ENCODE measurements around the gene ROBO1.
"Not testable (repeated sequence)": the region's sequence is repeated elsewhere in the genome, so short reads cannot be mapped to it uniquely, and the experiment has no call there.

The ROBO1 gene

DNA sequence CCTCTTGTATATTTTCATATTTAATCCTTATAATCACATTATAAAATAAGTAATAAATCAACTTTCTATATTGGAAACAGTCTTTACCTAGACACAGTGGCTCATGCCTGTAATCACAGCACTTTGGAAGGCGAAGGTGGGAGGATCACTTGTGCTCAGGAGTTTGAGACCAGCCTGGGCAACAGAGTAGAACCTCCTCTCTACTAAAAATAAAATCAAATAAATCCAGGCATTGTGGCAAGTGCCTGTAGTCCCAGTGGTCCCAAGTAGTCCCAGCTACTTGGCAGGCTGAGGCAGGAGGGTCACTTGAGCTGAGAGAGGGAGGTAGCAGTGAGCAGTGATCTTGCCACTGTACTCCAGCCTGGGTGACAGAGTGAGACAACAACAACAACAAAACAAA is 975.1 kb downstream of the ROBO1 start:
- DNase-seq (ENCODE audit: low spot score) = no peak

DNA sequence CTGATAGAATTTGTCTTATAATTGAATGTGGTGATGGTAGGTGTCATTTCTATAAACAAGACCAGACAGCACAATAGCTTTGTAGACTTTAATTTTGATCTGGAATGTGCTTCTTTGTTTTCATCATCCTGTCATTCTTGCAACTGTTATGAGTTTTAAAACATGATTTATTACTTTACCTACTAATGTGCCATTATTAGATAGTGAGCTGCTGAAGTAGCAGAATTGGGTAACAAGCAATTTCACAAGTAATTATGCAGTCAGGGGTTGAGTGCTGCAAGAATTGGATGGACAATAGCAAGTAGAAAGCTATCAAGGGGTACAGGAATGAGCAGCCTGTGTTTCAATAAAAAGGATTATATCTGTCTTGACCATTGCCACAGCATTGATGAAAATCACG is 975.6 kb downstream of the ROBO1 start:
- no peak for DNase-seq (ENCODE audit: low spot score)

- DNase-seq (ENCODE audit: low spot score) = no peak
These were observed 976.0 kb downstream of the ROBO1 start for GRCh38 chr3:78791753-78792152.

DNA sequence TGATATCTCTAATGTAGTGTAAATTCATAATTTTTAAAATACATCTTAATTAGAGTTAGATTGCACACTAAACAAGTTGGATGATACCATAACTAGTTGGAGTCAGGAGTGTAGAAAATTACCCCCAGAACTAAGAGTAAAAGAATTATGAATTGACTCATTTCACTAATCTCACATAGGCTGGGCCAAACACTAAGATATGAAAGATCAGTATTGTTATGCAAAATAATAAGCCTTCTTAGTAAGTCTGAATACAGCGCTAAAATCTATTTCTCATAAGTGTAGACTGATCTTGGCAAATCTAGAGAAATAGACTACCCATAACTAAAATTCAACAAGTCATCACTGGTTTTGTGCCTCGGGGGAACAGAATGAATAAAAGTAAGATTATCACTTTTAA is 979.0 kb downstream of the ROBO1 start:
- no peak for DNase-seq (ENCODE audit: low spot score)

DNA sequence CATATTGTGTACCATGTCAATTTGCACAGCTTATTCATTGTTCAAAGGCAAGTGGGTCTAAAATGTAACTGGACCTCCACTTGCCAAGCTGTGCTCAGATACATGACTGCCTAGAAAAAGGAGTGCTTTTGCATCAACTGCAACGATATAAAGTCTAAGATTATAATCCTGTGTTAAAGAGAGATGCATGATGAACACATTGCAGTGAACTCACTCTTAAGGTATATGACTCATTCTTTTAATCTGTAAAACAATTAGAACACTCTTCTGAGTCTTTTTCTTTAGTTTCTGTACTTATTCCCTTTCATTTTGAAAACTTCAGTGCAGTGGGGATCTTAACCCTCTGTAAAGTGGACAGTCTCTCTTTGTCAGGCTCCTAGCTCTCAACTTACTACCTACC is 982.8 kb downstream of the ROBO1 start:
- no peak for DNase-seq (ENCODE audit: low spot score)

DNA sequence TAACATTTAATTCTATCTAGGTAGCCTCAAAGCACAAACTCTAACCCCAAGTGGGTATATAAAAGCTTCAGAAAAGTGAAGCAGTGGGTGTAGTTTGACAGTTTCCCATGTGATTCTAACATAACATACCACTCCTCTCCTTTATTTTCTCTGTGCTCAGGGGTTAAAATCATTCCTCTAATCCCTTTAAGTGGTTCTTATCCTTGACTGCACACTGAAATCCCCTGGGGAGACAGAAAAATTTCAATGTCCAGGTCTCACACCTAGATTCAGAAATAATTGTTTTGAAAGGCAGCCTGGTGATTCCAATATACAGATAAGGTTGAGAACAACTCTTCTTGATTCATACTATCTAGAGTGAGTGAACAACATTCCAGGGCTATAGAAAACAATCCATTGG is 986.4 kb downstream of the ROBO1 start:
- DNase-seq (ENCODE audit: low spot score) = no peak

DNA sequence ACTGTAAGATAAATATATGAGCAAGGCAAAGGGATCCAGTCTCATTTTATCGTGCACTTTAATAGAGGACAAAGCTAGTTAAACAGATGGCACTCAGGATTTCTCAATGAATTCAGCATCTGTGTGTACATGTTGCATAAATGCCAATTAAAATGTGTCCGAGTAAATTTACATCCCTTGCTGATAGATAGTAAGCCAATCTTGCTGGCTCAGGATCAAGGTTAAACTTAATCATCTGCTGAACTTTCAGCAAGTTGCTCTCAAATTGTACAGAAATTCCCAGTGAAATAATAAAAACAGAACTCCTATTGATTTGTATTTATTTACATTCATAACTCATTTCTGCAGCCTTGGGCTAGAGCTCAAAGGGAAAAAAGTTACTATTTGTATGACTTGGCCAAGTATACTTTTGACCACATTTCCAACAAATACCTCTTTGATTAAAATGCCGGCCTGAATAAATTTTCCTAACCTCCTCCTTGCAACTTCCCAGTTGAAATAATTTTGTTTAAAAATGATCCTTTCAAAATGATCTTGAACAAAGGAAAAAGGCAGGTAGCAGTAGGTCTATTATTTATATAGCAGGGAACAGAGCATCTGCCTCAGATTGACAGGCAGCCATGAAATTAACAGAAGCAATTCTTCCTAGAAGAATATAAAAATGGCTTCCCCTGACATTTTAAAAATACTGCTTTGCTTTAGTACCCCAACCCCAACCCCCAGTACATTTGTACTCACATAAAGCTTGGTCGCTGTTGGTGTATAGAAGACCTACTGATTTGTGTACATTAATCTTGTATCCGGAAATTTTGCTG is 1001.9 kb downstream of the ROBO1 start:
- no peak for DNase-seq (ENCODE audit: low spot score)

GRCh38 chr3:78764634-78765033 is 1003.2 kb downstream of the ROBO1 start:
- DNase-seq (ENCODE audit: low spot score) = no peak

DNA sequence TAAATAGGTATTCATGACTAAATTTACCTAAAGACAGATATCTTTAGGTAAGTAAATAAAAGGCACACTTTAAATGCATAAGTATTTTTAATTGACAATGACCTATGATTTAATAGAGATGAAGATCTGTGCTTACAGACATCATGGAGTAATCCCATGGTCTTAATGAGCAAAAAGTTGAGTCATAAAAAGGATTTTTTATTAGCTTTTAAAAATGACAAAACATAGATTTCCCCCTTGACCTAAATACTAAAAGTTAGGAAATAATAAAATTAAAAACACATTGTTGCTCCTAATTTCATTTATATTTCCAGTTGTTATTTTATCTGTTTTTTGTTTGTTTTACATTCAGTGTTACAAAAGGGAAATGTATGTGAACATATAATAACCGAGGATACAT is 1005.7 kb downstream of the ROBO1 start:
- no peak for DNase-seq (ENCODE audit: low spot score)

- no peak for DNase-seq (ENCODE audit: low spot score)
These were observed 1006.7 kb downstream of the ROBO1 start for GRCh38 chr3:78761126-78761525.

GRCh38 chr3:78757731-78758130 is 1010.1 kb downstream of the ROBO1 start:
- no peak for DNase-seq (ENCODE audit: low spot score)

DNA sequence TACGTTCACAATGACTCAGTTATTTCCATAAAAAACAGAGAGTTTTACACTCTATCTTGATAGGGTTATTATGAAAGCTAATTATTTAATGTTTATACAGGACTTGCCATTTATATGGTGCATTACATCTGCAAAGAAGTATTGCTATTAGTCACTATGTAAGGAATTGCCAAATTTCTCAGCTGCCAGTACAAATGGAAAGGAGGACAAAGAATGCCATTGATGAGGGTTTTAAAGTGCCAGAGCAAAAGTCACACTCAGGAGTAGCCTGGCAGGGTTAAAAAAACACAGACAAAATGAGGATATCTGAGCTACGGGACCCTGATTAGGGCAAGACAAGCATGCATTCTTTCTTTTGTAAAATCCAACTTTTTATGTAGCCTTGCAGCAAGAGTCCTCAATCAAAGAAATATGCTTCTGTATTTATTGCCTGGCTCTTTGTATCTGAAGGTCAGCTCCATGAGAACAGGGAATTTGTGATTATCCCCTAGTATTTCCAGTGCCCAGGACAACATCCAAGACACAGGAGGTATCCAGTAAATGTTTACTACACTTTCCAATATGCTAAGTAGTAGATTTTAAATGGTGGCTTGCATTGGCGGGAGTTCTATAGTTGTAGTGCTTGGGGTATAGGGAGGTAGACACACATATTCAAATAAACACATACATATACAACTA is 1013.6 kb downstream of the ROBO1 start:
- no peak for DNase-seq (ENCODE audit: low spot score)

DNA sequence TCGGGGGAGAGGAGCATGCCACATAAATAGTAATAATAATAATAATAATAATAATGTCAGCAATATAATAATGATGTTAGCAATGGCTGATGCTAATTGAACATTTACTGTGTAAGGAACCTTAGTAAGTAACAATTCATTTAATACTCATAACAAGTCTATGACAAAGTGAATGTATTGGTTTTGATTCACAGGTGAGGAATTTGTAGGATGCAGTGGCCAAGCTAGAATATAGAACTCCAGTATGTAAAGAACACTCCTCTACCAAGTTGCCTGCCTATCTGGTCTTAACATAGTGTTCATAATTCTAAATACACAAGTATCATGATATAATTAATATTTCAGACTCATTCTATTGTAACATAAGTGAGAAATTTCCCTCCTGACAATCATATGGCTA is 1016.5 kb downstream of the ROBO1 start:
- DNase-seq (ENCODE audit: low spot score) = no peak

- DNase-seq (ENCODE audit: low spot score) = not testable (repeated sequence)
These were observed 1017.5 kb downstream of the ROBO1 start for GRCh38 chr3:78750291-78750690.

GRCh38 chr3:78749056-78749455 is 1018.7 kb downstream of the ROBO1 start:
- DNase-seq (ENCODE audit: low spot score) = no peak

- DNase-seq (ENCODE audit: low spot score) = no peak
These were observed 1022.0 kb downstream of the ROBO1 start for GRCh38 chr3:78745847-78746246.

DNA sequence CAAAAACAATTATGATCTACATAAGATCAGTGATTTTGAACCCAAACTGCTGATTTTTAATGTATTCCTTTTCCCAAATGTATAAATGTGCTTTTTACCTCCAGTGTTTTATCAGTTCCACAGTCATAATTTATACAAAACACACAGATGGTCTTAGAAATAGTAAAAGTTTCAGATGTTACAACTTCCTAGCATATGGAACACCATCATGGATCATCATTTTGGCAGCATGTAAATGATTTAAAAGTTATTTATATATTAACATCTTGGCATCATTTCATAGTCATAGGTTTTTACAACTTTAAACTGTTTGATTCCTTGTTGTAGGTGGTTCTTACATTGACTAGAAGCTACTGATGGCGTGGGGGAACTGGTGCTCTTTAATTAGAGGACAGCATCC is 1025.3 kb downstream of the ROBO1 start:
- no peak for DNase-seq (ENCODE audit: low spot score)

- no peak for DNase-seq (ENCODE audit: low spot score)
These were observed 1025.8 kb downstream of the ROBO1 start for GRCh38 chr3:78742041-78742440.

- DNase-seq (ENCODE audit: low spot score) = peak; percentile 1
These were observed 1026.6 kb downstream of the ROBO1 start for GRCh38 chr3:78741066-78741645.

DNA sequence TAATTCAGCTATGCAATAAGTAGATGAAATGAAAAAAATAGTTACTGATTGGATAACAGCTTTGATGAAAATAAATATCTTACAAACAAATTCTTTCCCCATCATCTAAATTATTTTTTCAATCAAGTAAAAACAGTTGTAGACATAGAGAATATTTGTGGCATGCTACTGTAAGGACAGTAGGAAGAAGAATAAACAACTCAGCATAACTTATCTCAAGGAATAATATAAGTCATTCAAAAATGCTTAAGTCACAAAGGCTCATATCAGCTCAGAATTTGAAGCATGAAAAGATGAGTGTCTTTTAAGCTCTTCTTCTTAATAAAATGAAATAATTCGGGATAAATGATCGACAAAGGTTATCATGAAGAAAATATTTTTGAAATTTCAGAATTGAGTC is 1029.0 kb downstream of the ROBO1 start:
- no peak for DNase-seq (ENCODE audit: low spot score)

GRCh38 chr3:78737988-78738387 is 1029.8 kb downstream of the ROBO1 start:
- no peak for DNase-seq (ENCODE audit: low spot score)

- DNase-seq (ENCODE audit: low spot score) = no peak
These were observed 1030.9 kb downstream of the ROBO1 start for GRCh38 chr3:78736863-78737262.

DNA sequence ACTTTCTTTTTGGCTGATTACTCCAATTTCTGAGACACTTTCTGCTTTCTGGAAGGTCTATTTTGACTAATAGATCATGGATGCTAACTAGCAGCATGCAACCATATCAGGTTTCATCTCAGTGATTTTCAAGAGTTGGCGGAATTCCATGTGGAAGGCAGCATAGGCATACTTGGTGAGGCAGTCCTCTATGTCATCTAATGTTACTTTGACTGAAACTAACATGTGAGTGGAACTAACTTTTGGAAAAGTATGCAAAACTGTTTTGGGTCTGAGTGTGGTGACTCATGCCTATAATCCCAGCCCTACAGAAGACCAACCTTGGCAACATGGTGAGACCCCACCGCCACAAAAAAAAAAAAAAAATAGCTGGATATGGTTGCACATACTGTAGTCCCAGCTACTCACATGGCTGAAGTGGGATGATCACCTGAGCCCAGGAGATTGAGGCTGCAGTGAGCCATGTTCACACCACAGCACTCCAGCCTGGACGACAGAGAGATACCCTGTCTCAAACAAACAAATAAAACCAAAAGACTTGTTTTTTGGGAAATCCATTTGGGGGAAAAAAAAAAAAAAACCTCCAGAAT is 1033.7 kb downstream of the ROBO1 start:
- no peak for DNase-seq (ENCODE audit: low spot score)

All from LoVo (cell line).